BJ (cell line): Measurements from ENCODE around the gene FAM25A. TPM values are rescaled to one million over a fixed set of nuclear protein-coding genes. Genes with fewer than 3 reads are reported as not detected.
"Not testable (repeated sequence)": the region's sequence is repeated elsewhere in the genome, so short reads cannot be mapped to it uniquely, and the experiment has no call there.

Source experiments
- CTCF ChIA-PET: fragments of 350-600 bp; formaldehyde crosslinking; extraction: SDS; loops from one replicate; lab custom pipeline; 2021; ENCODE audit warnings: antibody characterized with exemption, inconsistent platforms; lab: Yijun Ruan, JAX
- POLR2A ChIA-PET: fragments of 300-600 bp; sonication (Branson Sonifier 250); formaldehyde crosslinking; extraction: SDS; loops from one replicate; lab custom pipeline; 2021; ENCODE audit warnings: antibody characterized with exemption; lab: Charles Lee
- DNase-seq: peaks from one replicate; pipeline ENCODE4 v3.0.0-alpha.2; 2011; ENCODE audit warnings: low read depth
- H3K27me3 ChIP-seq: 2 replicates; pipeline ENCODE4 v1.6.0; 2011; ENCODE audit warnings: low read length; ENCODE audit not compliant: control insufficient read depth, insufficient read depth
- H3K36me3 ChIP-seq: 2 replicates; pipeline ENCODE4 v1.5.1; 2011; ENCODE audit warnings: low read length; ENCODE audit not compliant: control insufficient read depth, insufficient read depth
- H3K4me3 ChIP-seq: 2 replicates; pipeline ENCODE4 v1.5.1; 2011; ENCODE audit warnings: low read depth, mild to moderate bottlenecking, control low read depth, low read length
- polyA plus RNA-seq: library from polyadenylated mRNA; depleted of rRNA; stranded (reverse); fragments of >200 nt; gene quantifications from 2 replicates; pipeline ENCODE4 v1.2.3, GENCODE V29; 2011

FAM25A gene
- polyA plus RNA-seq, 1 experiment = not detected

DNA sequence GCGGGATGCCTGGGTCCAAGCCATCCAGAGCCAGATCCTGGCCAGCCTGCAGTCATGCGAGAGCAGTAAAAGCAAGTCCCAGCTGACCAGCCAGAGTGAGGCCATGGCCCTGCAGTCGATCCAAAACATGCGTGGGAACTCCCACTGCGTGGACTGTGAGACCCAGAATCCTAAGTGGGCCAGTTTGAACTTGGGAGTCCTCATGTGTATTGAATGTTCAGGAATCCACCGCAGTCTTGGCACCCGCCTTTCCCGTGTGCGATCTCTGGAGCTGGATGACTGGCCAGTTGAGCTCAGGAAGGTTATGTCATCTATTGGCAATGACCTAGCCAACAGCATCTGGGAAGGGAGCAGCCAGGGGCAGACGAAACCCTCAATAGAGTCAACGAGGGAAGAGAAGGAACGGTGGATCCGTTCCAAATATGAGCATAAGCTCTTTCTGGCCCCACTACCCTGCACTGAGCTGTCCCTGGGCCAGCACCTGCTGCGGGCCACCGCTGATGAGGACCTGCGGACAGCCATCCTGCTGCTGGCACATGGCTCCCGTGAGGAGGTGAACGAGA, 10.9 kb upstream of the FAM25A start:
- DNase-seq, H3K27me3 ChIP-seq, CTCF ChIA-PET, H3K36me3 ChIP-seq, POLR2A ChIA-PET, H3K4me3 ChIP-seq: not testable (repeated sequence)

DNA sequence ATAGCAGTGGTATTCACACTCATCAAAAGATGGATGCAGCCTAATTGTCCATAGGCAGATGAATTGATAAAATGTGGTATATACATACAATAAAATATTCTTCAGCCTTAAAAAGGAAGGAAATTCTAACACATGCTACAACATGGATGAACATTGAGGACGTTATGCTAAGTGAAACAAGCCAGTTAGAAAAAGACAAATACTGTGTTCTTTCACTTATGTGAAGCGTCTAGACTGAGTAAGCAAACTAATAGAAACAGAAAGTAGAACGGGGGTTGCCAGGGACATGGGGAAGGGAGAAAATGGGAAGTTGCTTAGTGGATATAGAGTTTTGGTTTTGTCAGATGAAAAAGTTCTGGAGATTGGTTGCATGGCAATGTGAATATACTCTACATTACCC, 6.6 kb upstream of the FAM25A start:
- H3K27me3 ChIP-seq, H3K36me3 ChIP-seq, H3K4me3 ChIP-seq, DNase-seq, CTCF ChIA-PET, POLR2A ChIA-PET: not testable (repeated sequence)

DNA sequence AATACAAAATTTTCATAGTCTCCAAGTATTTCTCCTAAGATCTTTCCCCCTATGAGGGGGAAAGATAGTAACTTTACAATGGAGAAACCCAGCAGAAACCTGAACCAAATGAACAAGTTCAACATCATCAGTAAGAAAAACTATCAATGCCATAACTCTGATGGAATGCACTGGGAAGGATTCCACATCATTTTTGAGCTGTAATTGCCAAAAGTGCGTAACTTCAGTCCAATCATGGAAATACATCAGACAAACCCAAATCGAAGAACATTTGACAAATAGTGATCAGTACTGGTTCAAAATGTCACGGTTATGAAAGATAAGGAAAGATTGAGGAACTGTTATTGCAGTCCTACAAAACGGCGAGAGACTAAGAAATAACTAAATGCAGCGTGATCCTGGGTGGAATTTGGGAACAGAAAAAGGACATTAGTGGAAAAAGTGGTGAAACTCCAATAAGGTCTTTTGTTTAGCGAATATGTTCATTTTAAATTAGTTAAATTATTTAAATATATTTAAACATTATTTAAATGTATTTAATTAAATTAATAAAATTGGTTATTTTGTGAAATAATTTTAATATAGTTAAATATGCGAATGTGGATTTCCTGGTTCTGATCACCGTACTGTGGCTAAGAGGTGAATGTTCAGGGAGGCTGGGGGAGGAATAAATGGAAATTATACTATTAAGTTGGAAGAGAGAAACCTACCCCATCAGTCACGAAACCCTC, 4.9 kb upstream of the FAM25A start:
- H3K4me3 ChIP-seq, DNase-seq, POLR2A ChIA-PET, H3K27me3 ChIP-seq, CTCF ChIA-PET, H3K36me3 ChIP-seq: not testable (repeated sequence)

DNA sequence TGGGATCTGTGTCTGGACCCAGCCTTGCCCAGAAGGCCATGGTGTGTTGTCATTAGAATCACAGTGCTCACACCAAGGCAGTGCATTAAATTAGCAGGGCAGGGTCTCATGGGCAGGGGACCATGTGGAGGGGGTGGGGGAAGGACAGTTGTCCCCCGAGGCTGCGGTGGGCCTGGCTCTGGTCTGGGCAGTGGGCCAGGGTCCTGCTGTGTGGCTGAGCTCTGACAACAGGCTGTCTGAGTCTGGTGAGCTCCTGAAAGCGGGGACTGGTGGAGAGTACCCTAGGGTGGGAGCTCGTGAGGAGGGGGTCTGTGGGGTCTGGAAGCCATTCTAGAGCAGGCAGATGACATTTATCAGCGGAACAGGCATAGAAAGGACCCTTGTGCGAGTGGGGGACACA, 2.0 kb upstream of the FAM25A start:
- CTCF ChIA-PET, POLR2A ChIA-PET, H3K27me3 ChIP-seq, H3K36me3 ChIP-seq, DNase-seq, H3K4me3 ChIP-seq: not testable (repeated sequence)

DNA sequence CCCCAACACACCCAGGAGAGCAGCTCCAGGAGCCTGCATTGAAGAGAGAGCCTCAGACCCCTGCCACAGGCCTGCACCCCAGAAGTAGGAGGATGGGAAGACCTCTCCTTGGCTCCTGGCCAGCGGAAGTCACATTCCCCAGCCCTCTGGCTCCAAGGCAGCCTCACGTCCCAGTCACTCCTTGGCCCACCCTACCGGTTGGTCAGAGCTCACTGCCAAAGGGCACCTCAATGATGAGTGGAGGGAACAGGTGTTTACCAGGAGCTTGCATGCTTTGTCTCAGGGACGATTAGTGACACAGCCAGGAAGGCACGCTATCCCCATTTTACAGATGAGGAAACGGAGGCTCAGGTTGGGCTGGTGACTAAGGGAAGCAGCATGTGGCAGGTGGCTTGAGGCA, 1.0 kb upstream of the FAM25A start:
- DNase-seq = not testable (repeated sequence)

DNA sequence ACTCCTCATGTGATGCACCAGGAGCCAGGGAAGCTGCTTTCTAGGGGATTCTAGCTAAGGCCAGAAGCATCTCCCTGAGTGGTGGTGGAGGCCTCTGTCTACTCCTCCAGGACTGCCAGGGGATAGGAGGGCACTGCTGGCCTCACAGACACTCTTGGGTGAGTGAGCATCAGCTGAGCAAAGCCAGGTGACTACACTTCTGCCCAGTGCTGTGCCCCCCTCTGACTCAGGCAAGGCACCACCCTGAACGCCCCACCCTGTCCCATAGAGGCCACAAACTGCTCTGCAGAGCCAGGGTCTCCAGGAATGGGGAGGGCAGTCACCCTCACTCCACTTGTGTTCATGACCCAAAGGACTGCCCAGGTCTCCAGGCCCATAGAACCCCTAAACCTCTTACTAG, 590 bp upstream of the FAM25A start:
- CTCF ChIA-PET, DNase-seq, H3K4me3 ChIP-seq, H3K36me3 ChIP-seq, POLR2A ChIA-PET, H3K27me3 ChIP-seq: not testable (repeated sequence)

More for the DNA sequence above, 1.0 kb upstream of the FAM25A start:
- H3K36me3 ChIP-seq, H3K4me3 ChIP-seq, H3K27me3 ChIP-seq, POLR2A ChIA-PET, CTCF ChIA-PET: not testable (repeated sequence)

DNA sequence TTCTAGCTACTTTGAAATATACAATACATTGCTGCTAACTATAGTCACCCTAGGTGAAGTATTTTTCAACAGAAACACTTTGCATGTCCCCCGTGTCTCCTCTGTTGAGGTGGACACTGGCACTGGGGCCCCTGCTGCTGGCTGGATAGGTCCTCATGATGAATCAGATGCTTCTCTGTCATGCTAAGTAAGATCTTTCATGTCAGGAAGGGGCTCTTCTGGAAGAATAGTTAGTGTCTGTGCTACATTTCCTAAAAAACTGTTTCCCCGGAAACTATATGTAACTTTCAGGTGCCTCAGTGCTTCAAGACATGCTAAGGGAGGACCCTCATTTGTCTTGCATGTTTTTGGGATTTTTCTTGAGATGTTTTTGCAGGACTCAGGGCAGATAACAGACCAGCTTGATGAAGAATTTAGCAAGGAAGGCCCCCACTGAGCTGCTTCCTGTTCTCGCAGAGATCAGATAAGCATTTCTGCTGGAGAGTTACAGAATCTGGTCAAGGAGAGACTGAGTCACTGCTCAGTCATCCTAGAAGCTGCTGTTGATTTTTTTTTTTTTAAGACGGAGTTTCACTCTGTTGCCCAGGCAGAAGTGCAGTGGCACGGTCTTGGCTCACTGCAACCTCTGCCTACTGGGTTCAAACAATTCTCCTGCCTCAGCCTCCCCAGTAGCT, 5.3 kb downstream of the FAM25A start:
- POLR2A ChIA-PET, CTCF ChIA-PET: not testable (repeated sequence)

DNA sequence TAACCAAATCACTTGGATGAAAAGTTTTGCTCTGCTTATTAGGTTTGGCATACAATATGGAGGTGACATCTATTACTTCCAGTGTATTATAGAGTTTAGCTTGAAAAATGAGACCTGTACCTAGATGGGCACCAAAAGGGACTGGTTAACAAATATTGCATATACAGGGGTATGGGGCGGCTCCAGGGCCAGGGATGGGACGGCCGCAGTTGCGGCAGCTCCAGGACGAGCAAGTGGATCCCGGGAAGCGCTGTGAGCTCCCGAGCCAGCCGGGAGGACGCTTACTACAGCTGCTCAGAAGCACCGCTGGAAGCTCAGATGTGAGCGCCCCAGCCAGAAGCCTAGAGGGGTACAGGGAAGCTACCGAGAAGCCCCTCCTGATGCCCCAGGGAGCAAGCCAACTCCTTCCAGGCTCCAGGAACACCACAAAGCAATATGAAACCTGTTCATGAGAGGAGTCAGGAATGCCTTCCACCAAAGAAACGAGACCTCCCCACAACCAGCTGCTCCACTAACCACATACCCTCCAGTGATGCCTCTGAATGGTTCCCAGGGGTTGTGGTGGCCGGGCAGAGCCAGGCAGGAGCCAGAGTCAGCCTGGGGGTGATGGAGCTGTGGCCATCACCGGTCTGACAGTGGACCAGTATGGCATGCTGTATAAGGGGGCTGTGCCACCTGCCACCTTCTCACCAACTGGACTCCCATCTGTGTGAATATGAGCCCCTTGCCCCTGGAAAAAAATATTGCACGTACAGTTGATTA, 6.8 kb downstream of the FAM25A start:
- H3K36me3 ChIP-seq, H3K27me3 ChIP-seq, POLR2A ChIA-PET, H3K4me3 ChIP-seq, DNase-seq: not testable (repeated sequence)
- CTCF ChIA-PET = interaction anchor here (0.6 to 1.2 kb wide), 2 partner anchors 25 to 88 kb away, joined by 3 read pairs; no protein-coding TSS in a partner anchor

More for the DNA sequence above, 5.3 kb downstream of the FAM25A start:
- peak; percentile 32 for DNase-seq
- not testable (repeated sequence) for H3K27me3 ChIP-seq, H3K4me3 ChIP-seq, H3K36me3 ChIP-seq

DNA sequence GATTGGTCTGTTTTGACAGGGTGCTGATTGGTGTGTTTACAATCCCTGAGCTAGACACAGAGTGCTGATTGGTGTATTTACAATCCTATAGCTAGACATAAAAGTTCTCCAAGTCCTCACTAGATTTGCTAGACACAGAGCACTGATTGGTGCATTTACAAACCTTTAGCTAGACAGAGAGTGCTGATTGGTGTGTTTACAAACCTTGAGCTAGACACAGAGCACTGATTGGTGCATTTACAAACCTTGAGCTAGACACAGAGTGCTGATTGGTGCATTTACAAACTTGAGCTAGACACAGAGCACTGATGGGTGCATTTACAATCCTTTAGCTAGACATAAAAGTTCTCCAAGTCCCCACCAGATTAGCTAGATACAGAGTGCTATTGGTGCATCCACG, 10.3 kb downstream of the FAM25A start:
- CTCF ChIA-PET, H3K27me3 ChIP-seq, DNase-seq, H3K36me3 ChIP-seq, H3K4me3 ChIP-seq, POLR2A ChIA-PET: not testable (repeated sequence)
